ENCODE results near the gene SNCAIP.
A peak's percentile ranks its signal among the peaks of the same experiment; 100 is the strongest.

SNCAIP gene

DNA sequence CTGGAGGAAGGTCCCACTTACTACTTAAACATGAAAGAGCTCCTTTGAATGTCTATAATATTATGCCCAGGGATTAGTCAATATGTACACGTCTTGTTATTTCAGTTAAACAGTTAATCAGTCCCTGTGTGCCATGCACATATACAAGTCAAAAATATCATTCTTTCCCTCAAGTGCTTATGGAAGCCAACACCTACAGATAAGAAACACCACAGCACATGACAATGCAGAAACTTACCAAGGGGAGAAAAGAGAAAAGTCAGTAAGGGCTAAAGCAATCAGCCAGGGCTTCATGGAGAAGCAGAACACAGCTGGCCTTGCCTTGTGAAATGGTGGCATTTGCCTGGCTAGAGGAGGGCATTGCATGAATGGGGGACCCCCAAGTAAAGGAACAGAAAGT is 88.3 kb downstream of the SNCAIP start:
- DNase-seq (ENCODE audit: low read depth), result no peak

DNA sequence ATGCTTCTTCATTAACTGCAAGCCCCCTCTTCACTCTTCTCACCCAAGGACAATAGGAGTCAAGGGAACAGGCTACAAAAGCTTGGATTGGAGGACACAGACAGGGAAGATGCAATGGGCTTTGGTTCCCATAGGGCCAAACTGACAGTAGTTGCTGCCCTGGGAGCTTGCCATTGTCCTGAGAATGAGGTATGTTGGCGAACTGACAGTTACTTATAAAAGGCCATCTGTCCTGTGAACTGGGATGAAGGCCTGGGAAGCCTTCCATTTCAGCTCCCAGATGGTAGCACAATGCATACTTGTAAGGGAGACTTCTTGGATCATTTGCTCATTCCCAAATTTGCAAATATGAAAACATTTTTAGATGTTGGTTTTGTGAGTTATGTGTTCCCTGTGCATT is 88.9 kb downstream of the SNCAIP start:
- no peak for DNase-seq (ENCODE audit: low read depth)

DNA sequence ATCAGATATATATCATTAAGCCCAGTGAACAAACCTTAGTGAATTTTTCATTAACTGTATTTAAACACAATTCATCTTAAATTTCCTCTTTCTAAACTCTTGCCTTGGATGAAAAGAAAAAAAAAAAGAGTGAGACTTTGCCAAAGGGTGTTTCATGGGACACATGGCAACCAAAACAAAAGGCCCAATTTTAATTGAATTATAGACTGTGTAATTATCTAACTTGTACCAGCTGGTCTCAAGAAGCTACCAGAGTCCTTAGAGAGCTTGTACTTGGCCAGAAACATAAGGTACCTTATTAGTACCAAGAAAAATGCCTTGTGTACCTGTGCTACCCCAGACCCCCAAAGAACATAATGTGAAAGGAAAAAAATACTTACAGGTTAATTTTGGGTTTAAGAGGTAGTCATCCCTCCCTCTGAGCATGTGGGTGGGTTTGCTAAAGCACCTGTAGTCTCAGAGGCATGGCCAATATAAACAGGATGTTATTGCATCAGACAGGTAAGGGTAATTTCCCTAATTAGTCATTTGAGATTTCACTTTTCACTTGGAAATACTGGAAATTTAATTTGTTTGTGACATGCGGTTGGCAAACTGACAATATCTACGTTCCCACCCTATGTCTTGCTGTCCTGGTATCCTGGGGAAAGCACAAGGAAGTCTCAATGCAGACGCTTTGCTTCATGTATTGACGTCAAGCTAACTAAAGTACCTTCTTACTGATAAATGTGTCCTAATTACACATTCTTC is 90.1 kb downstream of the SNCAIP start:
- DNase-seq (ENCODE audit: low read depth), result no peak

DNA sequence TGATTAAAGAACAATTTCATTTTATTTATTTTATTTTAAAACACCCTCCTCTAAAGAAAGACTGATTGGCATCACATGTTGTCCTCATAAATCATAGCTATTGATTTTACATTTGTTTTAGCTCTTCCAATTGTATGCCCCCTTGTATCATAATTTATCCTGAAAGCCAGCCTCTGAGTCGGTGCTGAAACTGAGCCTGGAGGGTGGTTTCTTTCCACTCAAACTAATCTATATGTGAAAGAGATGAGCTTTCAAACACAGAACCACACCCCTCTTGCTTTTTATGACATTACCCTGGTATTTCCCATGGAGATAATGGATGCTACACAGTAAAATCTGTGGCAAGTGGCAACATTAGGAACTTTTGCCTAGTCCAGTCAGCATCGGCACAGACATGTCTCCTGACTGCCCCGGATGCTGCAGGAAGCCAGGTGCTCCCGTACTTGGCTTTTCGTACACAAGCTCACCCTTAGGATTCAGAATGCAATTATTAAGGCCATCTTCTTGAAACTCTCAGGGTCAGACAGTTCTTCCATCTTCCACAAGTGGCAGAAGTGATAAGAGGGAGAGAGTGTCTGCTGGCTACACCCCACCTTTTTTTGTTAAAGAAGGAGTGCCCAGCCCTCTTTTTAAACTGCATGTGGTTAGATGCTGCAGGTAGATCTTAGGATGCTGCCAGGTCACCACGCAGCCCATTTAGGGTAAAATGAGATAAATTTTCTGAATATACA is 91.1 kb downstream of the SNCAIP start:
- no peak for DNase-seq (ENCODE audit: low read depth)

DNA sequence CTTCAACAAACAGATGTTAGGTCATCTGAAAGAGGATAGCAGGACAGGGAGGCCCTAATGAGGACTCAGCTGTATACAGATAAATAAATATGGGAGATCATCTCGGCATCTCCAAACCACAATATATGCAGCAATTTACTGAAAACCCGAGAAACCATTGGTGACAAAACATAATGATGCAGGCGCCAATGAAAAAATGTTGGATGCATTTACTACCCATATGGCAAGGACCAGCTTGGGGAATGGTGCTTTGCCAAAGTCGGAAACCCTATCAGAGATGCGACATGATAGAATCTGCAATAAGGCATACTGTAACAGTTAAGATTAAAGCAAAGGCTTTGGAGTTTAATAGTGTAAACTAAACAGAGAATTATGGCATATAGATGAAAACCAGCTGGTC is 92.0 kb downstream of the SNCAIP start:
- DNase-seq (ENCODE audit: low read depth), result no peak

DNA sequence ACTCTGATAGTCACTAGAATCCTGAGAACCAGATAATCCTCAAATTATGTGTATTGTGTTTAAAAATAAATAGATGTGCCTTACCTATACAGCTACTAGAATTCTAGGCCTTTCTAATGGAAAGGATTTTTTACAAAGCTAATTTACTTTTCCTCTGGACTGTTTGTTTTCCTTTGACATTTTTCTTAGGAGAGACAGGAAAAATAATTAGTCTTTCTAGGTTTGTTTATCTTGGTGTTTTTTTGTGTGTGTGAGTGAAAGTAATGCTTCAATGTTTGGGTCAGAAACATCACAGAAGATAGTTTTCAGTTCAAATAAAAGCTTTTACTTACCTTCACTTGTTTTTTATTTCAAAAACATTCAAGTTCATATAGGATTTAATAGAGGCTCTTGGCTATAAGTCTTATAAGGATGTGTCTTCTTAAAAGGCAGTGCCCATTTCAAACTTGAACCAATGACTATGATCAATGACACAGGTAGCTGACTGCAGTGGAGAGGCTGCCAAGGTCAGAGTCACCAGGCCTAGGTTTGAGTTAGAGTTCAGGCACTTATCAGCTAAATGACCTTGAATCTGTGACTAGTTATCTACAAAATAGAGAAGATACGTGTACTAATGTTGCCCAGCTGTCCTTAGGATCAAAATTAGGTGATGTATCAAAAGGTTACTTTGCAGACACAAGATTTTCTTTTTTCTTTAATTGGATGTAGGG is 92.8 kb downstream of the SNCAIP start:
- DNase-seq (ENCODE audit: low read depth), result no peak

DNA sequence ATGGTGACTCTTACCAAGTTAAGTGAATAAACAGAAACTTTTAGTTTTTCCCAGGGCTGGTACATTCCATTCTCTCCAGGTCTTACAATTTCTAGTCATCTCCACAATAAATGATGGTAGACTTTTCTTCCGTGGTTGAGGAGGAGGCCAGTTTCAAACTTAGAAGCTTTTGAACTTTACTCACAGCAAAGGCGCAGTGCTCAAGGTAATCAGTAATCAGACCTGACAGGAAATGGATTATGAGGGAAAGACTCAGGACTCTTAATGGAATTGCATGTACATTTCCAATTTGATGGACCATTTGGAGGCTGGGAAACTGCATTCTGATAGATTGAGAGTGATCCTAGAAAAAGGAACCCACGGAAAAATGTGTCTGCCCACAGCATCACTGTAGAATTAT is 93.7 kb downstream of the SNCAIP start:
- no peak for DNase-seq (ENCODE audit: low read depth)

DNA sequence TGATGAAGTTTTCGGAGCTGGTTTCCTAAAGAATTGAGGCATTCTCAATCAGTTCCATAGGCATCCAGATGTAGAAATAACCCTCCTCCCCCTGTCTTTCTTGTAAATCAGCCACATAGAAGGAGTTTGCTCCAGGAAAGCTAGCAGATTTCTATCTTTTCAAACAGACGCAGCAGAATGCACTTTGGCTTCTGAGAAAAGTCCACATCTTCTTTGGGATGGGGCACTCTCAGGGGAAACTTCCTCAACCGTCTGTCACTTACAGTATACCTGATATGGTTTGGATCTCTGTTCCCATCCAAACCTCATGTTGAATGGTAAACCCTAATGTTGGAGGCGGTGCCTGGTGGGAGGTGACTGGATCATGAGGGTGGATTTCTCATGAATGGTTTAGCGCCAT is 94.1 kb downstream of the SNCAIP start:
- DNase-seq (ENCODE audit: low read depth), result no peak

DNA sequence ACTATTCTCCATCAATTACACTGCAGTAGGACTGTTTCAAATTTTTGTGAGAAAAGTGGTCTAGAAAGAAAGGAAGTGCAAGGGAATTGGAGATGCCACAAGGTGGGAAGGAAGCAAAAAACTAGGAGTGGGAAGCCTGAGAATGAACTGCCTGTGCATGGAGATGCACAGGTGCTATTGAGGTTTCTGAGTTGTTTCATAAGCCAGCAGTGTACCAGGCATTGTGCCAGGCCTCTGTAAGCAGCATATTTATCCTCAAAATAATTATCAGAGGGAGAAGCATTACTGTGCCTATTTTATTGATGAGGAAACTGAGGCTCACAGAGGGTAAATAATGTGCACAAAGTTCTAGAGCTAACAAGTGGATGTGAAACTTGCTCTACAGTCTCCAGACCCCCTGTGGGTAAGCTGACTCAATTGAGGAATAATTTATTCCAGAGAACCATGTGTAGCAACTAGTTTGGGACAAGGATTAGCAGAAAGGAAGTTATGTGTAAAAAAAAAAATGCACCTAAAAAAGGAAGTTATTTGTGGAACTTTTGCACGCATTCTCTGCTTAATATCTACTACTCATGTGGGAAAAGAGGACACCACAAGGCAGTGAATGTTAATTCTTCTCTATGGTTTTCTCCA is 96.7 kb downstream of the SNCAIP start:
- DNase-seq (ENCODE audit: low read depth), result no peak

DNA sequence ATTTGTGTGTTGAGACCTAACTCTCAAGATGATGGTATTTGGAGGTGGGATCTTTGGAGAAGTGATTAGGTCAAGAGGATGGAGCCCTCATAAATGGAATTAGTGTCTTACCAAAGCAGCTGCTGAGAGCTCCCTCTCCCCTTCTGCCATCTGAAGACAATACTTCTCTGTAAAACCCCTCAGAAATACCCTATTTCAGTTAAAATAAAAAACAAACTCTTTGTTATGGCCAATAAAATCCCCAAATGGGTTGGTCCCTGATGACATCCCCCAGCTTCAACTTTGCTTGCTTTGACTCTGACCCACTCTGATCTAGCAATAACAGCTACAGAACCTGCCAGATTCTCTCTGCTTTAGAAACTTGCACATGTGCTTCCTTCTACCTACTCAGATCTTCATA is 100.9 kb downstream of the SNCAIP start:
- no peak for DNase-seq (ENCODE audit: low read depth)

DNA sequence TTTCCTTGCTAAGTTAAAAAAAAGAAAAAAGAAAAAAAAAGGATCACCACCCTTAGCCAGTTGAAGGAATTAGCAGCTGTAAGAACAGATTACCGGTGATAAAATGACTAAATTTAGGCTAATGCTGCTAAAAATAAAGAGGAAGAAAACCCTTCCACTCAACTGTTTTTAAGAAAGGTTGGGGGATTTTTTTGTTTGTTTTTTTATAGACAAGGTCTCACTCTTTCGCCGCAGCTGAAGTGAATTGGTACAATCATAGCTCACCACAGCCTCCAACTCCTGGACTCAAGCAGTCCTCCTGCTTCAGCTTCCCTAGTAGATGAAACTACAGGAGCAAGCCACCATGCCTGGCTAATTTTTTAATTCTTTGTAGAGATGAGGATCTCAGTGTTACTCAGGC is 101.7 kb downstream of the SNCAIP start:
- no peak for DNase-seq (ENCODE audit: low read depth)

DNA sequence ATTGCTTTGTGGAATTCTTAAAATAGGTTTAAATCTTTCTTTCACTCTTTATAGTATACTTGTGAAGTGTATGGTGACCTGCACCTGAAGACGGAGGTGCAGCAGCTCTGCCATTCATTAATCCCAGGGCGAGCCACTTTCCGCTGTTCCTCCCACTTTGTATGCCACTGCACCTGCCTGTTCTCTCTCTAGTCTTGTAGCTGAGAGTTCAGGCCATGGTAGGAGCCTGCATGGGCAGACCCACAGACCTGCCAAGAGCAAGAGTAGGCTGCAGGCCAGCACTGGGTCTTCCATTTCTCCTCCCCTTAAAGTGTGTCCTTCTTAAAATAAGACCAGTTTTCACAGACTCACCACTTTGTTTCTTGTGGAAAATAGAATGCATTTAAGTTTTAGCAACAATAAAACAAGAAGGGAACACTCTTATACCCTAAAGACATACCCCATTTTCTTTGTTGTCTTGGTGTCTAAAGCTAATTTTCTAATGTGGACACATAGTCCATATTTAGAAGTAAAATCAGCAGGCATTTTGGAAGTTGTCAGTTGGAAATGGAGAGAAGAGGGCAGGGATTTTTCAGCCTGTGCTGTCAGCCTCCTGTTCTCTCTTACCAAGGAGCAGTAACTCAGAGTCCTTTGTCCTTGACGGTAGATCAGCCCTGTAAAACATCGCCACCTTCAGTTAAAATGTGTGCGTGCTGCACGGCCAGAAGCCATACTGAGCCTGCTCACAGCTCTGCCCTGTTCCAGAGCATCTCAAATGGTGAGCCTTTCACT is 103.2 kb downstream of the SNCAIP start:
- DNase-seq (ENCODE audit: low read depth), result peak; percentile 71

DNA sequence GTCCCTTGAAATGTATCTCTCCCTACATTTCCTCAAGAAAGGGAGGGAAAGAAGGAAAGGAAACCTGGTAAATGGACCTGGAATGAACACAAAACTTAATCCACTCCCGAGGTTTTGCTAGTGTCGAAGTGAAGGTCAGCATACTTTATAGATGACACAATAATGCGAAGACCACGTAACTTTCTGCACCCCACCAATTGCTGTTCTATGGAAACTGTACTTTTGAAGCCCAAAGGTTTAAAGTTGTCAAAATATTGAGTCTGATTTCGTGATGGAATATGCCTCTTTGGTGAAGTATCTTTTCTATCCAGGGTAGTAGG is 103.7 kb downstream of the SNCAIP start:
- no peak for DNase-seq (ENCODE audit: low read depth)

DNA sequence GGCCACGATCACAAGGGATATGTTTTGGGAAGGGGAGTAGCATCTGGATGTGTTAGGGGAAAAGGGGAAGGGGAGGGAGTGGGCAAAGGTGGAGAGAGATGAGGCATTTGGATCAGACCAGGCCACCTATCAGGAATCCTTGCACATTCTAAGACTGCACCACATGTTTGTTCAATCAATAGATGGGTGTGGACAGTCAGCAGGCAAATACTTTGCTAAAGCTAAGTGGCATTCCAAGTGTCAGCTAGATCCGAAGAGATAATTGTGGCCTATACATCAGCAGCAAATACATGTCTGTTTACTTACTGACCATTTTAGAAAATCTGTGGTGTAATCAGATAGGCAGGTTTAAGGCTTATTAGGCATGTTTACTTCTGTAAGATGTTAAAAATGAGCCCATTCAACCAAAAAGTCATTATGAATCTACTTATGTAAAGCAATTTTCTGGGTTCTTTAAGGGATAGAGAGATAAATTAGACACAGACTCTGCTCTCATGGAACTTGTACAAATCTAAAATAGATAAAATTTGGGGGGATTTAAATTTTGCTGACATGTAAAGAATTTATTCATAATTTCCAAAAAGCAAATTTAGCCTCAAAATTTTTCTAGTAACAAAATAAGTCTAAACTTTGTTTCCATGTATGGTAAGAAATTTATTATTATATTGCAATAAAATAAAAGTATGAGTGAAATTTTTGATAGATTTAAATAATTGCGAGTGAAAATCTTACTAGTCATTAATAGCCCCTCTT is 107.3 kb downstream of the SNCAIP start:
- no peak for DNase-seq (ENCODE audit: low read depth)

DNA sequence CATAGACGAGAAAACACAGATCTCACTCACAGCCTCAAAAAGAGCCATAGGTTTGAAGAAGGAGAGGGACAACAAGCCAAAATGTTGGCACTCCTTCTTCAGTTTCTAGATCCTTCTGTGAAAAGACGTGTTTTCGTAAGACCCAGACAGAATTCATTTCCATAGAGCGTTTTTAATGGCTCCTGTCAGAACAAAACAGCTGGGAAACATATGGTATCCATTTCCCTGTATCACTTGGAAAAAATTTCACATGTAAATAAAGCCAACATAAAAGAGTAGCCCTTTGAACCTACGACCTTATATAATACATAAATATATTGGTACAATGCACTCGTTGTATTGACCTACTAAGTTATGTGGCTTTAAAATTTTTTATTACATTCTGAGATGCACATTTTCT is 108.1 kb downstream of the SNCAIP start:
- no peak for DNase-seq (ENCODE audit: low read depth)

DNA sequence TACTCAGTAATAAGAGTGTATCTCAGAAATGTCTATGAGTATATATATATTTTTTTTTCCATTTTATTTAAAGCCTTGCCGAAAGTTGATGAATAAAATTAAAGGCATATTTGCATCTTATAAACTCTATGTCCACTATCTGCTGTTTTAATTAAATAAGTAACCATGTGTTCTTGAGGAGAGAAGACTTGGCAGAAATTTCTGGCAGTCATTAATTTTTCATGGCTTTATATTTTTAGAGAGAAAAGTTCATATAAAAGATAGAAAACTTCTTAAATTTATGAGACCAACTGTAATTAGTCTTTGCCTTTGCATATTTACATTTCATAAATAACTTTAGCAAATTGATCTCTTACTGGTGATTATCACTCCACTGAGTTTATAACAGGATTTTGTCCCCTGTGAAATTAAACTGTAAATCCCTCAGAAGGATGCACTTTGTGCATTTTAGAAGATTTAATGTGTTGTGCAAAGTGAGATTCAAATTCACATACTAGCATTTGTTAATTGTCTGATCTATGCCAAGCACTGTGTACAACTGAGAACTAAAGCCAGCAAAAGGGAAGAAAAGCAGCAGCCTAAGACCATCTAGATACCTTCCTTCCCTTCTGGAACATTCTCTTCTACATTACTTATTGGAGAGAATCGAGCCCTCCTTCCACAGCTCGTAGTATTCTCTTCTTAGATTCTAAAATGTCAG is 108.7 kb downstream of the SNCAIP start:
- DNase-seq (ENCODE audit: low read depth), result no peak

DNA sequence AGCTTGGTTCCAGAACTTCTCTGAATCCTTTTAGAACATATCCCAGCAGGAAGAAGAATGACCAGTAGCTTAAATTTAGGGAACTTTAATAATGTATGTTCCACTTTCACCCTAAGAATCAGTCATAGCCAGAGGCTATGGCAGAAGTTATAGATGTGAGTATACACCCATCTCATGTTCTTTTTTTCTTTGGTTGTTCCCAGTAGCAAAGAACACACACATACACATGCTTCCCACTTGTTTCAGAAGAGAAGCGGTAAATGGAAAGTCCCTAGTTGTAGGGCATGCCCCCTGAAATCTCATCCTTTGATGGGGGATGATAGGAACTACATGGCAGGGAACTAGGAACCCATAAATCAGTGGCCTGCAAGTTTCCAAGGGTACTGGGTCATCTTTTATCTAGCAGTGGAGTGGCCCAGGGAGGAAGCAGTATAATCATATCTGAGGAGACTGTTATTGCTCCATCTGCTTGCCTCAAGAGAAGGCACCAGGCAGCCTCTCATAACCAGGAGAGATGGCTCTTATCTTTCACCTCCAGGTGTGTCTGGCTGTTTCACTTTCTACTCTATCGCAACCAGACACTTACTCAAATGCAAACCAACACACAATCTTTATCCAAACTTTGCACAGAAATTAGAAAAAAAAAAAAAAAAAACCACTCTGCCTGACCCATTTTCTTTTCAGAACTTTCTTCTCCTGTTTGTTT is 109.5 kb downstream of the SNCAIP start:
- no peak for DNase-seq (ENCODE audit: low read depth)

DNA sequence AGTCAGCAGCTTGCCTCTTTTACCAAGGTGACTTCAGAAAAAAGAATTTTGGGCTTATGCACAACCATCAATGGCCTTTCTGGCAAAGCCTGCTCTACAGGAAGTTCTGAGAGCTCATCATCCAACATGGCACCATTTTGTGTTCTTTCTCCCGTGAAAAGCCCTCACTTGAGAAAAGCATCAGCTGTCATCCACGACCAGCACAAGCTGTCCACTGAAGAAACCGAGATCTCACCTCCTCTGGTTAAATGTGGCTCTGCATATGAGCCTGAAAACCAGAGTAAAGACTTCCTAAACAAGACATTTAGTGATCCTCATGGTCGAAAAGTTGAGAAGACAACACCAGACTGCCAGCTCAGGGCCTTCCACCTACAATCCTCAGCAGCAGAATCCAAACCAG is 111.2 kb downstream of the SNCAIP start:
- DNase-seq (ENCODE audit: low read depth), result no peak

DNA sequence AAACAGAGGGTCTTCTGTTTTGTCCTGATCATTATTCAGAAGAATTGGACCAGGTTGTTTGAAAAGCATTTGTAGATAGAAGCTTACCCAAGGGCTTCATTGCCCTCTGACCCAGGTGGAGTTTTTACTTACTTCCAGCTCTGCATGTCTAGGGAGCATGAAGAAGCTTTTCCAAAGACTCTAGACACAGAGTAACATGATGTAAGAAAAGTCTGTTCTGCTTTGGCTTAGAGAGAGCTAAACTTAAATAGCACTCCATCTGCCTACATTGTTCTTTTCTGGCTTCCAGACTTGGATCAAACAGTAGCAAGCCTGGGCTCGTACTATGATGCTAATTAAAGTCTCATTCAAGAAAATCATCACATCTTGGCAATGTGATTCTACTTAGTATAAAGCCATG is 112.1 kb downstream of the SNCAIP start:
- no peak for DNase-seq (ENCODE audit: low read depth)

DNA sequence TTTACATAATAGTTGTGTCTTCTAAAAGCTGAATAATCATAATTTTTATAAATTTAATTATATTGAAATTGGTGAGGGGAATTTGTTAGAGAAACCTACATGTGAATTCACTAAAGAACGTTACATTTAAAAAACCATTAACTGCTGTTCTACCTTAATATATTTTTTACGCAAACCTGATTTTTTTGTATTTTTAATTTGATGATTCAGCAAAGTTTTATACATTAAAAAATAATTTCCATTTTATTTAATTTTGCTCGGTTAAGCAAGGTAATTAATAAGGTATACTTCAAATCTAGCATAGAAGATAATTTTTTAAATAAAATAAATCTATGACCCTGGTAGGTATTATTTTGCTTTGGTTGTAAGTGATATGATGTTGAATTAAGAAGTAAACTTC is 114.3 kb downstream of the SNCAIP start:
- DNase-seq (ENCODE audit: low read depth), result no peak

All from iris pigment epithelial cell (primary cell).